PC-9 (cell line): ENCODE results near the gene LAPTM5.

Source experiments
- CTCF ChIP-seq: fragments of 200-600 bp; sonication (generic); conservative IDR thresholded peaks from 2 replicates; pipeline ENCODE4 v1.6.1; 2017; ENCODE audit warnings: mixed run types, antibody characterized with exemption, mild to moderate bottlenecking, moderate library complexity
- EZH2 ChIP-seq: fragments of 200-600 bp; sonication (generic); IDR thresholded peaks from 2 replicates; pipeline ENCODE4 v1.8.0; 2017; ENCODE audit warnings: antibody characterized with exemption, low read depth

DNA sequence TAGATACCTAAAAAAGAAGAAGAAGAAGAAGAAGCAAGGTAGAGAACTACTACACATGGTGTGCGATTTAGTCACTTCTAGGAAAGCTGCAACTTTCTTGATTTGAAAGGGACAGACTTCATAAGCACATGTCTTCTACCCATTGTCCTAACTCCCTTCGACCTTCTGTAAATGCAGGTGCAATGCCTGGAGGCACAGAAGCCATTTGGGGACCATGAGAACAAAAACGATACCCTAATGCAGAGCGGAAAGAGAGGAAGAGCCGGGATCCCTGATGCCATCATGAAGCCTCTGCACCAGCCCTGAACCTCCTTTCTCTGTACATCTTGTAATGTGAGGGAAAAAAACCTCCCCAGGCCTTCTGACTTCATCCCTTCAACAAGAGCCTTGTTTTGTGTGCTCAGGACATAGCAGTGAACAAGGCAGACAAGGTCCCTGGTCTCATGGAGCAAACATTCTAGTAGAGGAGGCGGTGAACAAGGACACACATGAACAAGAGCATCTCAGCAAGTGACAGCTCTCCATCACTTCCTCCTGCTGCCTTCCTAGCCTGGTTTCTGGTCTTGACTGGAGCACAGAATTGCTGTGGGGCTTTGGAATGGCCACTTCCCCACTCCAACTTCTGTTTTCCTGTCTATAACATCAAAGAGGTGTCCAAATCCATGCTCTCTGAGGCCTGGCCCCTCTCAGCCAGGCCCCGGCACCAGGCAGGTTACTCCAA is 5.5 kb upstream of the LAPTM5 start:
- TF ChIP-seq CTCF, result no peak
- TF ChIP-seq EZH2, result no peak
